22Rv1 (cell line): ENCODE data around the gene TMEM217.
"Not testable (repeated sequence)": the region's sequence is repeated elsewhere in the genome, so short reads cannot be mapped to it uniquely, and the experiment has no call there.

Source experiments
- H3K27ac ChIP-seq: fragments of 450-650 bp; 2 replicates; pipeline ENCODE4 v1.5.1; 2017
- ZFX ChIP-seq: fragments of 450-650 bp; IDR thresholded peaks from 2 replicates; pipeline ENCODE4 v1.6.1; 2017; ENCODE audit warnings: antibody characterized with exemption, borderline replicate concordance
- TF ChIP-seq, protein P1 (sequence below): fragments of 450-650 bp; IDR thresholded peaks from 2 replicates; pipeline ENCODE4 v1.5.1; 2017; ENCODE audit warnings: mild to moderate bottlenecking

The TMEM217 gene

DNA sequence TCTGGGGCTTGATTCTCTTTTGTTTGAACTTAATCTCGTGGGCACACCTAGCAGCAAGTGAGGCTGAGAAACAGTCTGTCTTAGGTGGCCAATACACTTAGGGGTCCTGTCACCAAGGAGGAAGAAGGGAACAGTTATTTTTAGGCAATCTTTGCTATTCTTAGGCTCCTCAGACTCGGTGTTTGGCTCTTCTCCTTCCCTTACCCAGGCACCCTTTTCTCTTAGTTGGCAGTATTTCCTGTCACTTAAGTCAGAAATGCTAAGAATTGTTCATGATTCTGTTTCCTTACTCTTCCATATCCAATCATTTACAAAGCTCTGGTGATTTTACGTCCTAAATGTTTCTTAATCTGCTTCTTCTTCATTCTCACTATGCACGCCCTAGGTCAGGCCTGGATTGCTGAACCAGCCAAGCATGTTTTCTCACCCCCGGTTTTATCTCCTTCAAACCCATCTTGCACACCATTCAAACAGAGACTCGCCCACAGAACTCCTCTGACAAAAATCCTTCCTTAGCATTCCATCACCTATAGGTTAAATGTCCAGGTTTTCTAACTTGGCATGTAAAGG is 45.2 kb upstream of the TMEM217 start:
- no peak for TF ChIP-seq ZFX
- TF ChIP-seq, protein P1, sequence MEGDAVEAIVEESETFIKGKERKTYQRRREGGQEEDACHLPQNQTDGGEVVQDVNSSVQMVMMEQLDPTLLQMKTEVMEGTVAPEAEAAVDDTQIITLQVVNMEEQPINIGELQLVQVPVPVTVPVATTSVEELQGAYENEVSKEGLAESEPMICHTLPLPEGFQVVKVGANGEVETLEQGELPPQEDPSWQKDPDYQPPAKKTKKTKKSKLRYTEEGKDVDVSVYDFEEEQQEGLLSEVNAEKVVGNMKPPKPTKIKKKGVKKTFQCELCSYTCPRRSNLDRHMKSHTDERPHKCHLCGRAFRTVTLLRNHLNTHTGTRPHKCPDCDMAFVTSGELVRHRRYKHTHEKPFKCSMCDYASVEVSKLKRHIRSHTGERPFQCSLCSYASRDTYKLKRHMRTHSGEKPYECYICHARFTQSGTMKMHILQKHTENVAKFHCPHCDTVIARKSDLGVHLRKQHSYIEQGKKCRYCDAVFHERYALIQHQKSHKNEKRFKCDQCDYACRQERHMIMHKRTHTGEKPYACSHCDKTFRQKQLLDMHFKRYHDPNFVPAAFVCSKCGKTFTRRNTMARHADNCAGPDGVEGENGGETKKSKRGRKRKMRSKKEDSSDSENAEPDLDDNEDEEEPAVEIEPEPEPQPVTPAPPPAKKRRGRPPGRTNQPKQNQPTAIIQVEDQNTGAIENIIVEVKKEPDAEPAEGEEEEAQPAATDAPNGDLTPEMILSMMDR = no peak
- H3K27ac ChIP-seq = no peak overlapping the region

DNA sequence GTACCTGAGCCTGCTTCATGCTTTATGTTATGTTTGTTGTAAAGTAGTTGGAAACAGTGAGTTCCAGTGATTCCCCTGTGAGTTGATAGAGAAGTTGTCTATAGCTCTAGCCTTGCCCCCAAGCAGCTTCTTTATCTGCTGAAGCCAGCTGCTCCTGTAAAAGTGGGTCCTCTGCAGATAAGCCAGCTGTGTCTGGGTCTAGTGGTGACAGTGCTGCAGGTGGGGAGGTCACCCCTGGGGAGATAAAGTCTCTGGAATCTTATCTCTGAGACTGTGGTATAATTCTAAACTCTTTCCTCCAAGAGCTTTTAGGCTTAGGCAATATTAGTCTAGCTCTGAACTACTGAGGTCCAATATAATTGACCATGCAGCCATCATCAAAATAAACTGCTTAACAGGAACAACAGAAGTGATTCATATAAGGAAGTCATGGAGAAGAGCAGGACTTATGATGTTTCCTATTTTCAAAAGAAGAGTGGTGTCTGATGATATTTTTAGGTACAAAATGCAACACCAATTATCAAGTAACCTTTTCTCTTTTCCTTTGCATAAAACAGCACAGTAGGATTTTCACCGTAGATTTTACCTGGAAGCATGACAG is 44.2 kb upstream of the TMEM217 start:
- TF ChIP-seq, protein P1 = no peak
- no peak for TF ChIP-seq ZFX
- H3K27ac ChIP-seq = no peak overlapping the region

DNA sequence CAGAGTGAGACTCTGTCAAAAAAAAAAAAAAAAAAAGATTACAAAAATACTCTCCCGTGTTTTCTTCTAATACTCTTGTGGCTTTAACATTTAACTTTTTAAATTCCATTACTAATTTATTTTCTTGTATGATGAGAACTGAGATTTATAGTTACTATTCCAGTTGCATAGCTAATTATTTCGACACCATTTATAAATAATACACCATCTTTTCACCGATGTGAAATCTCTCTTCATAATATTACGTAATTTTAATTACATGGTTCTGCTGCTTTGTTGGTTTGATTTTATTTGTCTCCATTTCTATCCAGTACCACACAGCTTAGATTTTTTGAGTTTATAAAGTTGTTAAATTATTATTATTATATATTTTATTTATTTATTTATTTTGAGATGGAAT is 42.0 kb upstream of the TMEM217 start:
- no peak overlapping the region for H3K27ac ChIP-seq
- TF ChIP-seq, protein P1 = no peak
- TF ChIP-seq ZFX = no peak

DNA sequence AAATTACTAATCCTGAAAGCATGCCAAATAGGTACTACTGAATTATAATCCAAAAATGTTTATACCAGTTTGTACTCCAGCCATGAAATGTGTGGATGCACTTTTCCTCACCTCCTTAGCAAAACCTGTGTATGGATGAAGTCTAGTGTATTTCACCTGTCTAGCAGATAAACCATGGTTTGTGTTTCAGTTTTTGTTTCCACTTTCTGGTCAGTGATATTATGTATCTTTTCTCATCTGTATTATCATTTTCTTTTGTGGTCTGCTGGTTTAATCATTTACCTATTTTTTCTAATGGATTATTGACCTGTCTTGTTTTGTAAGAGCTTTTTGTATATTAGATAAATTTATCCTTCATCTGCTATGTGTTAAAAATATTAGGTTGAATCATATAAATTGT is 41.0 kb upstream of the TMEM217 start:
- TF ChIP-seq ZFX = no peak
- TF ChIP-seq, protein P1 = no peak

DNA sequence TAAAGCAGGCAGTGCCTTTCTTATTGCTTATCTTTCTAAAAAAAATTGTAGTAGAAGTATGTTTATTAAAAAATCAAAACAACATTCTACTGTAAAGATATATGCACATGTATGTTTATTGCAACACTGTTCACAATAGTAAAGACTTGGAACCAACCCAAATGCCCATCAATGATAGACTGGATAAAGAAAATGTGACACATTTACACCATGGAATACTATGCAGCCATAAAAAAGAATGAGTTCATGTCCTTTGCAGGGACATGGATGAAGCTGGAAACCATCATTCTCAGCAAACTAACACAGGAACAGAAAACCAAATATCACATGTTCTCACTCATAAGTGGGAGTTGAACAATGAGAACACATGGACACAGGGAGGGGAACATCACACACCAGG is 39.7 kb upstream of the TMEM217 start:
- not testable (repeated sequence) for H3K27ac ChIP-seq

More for the DNA sequence above, 41.0 kb upstream of the TMEM217 start:
- no peak overlapping the region for H3K27ac ChIP-seq

DNA sequence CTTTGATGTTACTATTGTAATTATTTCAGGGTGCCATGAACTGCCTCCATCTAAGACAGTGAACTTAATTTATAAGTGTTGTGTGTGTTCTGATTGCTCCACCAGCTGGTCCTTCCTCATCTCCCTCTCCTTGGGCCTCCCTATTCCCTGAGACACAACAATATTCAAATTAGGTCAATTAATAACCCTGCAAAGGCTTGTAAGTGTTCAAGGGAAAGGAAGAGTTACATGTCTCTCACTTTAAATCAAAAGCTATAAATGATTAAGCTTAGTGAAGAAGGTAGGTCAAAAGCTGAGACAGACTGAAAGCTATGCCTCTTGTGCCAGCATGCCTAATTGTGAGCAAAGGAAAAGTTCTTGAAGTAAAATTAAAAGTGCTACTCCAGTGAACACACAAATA is 35.5 kb upstream of the TMEM217 start:
- H3K27ac ChIP-seq = no peak overlapping the region
- TF ChIP-seq, protein P1 = no peak
- no peak for TF ChIP-seq ZFX

DNA sequence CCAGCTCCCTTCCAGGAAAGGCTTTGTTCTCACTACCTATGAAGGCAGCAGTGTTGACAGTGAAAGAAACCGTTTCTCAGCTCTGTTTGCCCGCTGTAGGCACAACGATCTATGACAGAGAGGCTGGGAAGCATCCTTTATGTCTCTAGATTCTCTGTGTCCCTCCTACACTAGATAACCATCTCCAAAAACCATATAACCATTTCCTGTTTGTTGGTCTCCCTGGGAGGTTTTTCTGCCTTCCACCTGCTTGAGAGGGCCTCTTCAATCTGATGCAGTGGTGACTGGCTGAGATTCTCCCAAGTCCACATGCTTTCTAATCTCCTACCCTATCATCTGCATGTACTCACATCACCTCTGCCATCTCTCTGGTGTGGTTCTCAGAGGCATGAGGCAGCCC is 32.0 kb upstream of the TMEM217 start:
- no peak overlapping the region for H3K27ac ChIP-seq
- TF ChIP-seq, protein P1 = no peak
- TF ChIP-seq ZFX = no peak

DNA sequence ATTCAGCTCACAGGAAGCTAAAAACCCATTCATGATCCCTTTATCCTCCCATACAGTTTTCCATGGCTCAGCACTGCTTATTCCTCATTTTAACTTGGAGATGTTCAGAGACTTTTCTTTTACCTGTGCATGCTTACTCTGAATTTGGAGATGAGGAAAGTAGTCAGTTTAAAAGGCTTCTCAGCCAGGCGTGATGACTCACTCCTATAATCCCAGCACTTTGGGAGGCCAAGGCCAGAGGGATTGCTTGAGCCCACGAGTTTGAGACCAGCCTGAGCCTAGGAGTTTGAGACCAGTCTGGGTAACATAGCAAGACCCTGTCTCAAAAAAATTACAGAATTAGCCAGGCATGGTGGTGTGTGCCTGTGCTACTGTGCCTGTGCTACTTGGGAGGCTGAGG is 30.3 kb upstream of the TMEM217 start:
- TF ChIP-seq ZFX = no peak
- H3K27ac ChIP-seq = no peak overlapping the region
